Measurements from ENCODE around the gene BTG2.

DNA sequence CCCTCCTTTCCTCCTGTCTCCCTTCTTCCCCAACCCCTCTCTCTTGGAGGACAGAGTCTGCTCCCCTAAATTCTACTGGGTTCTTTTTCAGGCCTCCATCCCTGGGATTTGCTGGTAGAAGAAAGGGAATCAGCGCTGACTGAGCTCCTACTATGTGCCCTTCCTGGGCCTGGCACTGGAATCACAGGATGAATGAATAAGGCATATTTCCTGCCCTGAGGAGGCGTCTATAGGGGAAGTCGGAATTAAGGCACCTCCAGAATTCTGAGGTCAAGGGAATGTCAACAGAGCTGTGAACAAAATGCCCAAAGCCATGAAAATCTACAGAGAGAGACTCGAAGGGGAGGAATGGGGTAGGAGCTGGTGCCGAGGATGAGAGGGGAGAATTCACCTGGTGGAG lies 17.4 kb upstream of the BTG2 start:
- TF ChIP-seq CTCF (IDR thresholded peaks at IDR 0.05) (no peak), ZBTB43 (CRISPR knock-in tag; IDR thresholded peaks at IDR 0.05) (no peak), MYBL2 (CRISPR knock-in tag; IDR thresholded peaks at IDR 0.05) (no peak), USF2 (CRISPR knock-in tag; IDR thresholded peaks at IDR 0.05) (no peak), JUN (CRISPR knock-in tag; IDR thresholded peaks at IDR 0.05) (no peak), CBFB (CRISPR knock-in tag; IDR thresholded peaks at IDR 0.05; ENCODE audit: low read depth) (no peak), ZNF423 (CRISPR knock-in tag; IDR thresholded peaks at IDR 0.05) (no peak), CREM (CRISPR knock-in tag; IDR thresholded peaks at IDR 0.05) (no peak), ESRRA (CRISPR knock-in tag; IDR thresholded peaks at IDR 0.05; ENCODE audit: borderline replicate concordance) (no peak), NFATC4 (CRISPR knock-in tag; IDR thresholded peaks at IDR 0.05) (no peak)
- TF ChIP-seq, protein P1, sequence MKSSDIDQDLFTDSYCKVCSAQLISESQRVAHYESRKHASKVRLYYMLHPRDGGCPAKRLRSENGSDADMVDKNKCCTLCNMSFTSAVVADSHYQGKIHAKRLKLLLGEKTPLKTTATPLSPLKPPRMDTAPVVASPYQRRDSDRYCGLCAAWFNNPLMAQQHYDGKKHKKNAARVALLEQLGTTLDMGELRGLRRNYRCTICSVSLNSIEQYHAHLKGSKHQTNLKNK (CRISPR knock-in tag; IDR thresholded peaks at IDR 0.05): no peak
- TF ChIP-seq, protein P2, sequence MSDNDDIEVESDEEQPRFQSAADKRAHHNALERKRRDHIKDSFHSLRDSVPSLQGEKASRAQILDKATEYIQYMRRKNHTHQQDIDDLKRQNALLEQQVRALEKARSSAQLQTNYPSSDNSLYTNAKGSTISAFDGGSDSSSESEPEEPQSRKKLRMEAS (CRISPR knock-in tag; IDR thresholded peaks at IDR 0.05): no peak
- TF ChIP-seq, protein P3, sequence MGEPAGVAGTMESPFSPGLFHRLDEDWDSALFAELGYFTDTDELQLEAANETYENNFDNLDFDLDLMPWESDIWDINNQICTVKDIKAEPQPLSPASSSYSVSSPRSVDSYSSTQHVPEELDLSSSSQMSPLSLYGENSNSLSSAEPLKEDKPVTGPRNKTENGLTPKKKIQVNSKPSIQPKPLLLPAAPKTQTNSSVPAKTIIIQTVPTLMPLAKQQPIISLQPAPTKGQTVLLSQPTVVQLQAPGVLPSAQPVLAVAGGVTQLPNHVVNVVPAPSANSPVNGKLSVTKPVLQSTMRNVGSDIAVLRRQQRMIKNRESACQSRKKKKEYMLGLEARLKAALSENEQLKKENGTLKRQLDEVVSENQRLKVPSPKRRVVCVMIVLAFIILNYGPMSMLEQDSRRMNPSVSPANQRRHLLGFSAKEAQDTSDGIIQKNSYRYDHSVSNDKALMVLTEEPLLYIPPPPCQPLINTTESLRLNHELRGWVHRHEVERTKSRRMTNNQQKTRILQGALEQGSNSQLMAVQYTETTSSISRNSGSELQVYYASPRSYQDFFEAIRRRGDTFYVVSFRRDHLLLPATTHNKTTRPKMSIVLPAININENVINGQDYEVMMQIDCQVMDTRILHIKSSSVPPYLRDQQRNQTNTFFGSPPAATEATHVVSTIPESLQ (CRISPR knock-in tag; IDR thresholded peaks at IDR 0.05): no peak

All from WTC11 (cell line).